HG03571 (cell line): ENCODE results near the gene SCAF4.
"Not testable (repeated sequence)": the region's sequence is repeated elsewhere in the genome, so short reads cannot be mapped to it uniquely, and the experiment has no call there.

ENCODE experiments used
- ATAC-seq: cut with Tn5 transposase; IDR thresholded peaks from one replicate; pipeline ENCODE4 v1.9.1; 2021; ENCODE audit not compliant: unreplicated experiment

SCAF4 gene

DNA sequence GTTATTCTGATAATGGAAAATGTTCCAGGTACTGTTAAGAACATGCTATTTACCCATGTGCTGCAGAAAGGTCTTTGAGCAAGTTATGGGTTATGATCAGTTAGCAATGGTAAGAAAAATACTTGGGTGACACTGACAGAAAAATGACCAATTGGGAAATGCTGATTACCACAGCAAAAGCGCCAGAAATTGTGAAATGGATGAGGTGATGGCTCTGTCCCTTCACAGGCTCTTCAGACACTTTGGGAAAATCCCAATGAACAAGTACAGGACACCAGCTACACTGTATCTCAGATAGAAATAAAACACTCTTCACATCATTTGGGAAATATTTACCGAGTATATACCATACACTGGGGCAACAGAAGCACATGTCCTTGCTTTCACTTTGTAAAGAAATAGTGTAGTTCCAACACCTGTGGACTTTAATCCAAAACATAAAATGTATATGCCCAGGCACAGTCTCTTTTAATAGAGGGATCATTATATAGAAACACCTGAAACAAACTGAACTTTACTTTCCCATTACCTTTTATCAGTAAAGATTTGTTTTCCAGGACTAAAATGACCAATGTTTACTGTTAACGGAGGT lies 58.5 kb downstream of the SCAF4 start:
- no peak for ATAC-seq

DNA sequence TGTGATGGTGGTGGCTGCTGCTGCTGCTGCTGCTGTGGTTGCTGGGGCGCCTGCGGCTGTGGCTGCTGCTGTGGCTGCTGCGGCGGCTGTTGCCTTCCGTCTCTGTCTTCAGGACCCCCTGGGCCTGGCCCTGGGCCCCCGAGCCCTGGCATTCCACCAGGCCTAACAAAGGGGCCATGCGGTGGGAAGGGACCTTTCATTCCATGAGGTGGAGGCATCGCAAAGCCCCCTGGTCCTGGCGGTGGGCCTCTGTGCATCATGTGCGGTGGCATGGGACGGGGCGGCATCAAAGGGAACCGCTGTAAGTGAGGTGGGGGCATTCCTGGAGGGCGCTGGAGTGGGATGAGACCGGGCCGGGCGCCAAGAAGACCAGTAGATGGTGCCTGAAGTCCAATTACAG lies 60.0 kb downstream of the SCAF4 start:
- no peak for ATAC-seq

DNA sequence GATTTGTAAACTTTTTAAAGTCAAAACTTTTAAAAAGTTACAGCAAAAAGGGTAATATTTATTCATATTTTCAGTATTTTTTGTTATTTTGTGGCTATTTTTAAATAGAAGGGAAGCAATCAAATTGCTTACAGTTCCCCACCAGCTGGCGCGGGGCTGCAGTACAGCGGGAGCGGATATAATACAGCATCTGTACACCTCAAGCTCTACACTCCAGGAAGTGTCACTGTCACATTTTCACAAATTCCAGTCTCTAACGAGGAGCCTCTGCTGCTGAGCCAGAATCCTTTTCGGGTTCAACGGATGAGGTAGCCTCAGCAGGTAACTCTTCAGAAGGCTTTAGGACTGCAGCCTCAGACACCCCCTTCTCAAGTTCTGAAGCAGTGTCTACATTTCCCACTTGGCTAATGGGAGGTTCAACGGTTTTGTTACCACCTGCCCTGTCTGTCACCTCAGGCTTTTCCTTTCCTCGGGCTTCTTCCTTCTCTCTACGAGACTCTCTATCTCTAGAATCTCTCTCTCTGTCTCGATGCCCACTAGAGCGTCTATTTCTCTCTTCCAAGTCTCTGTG lies 60.7 kb downstream of the SCAF4 start:
- no peak for ATAC-seq

DNA sequence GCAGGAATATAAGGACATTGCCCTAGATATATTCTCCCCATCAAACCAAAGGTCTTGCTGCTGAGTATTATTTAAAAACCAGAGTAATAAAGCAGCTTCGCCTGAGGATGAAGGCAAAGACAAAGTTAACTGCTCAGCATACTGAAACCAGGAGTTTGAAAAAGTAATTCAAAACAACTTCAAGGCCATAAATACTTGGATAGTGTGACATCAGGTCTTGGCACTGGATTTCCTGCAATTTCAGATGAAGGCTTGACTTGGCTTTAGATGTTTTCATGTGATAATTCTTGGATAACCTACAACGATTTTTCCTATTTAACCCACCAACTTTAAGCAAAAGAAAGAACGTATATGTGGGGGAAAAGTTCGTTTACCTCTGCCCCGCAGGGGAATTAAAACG lies 61.8 kb downstream of the SCAF4 start:
- ATAC-seq: no peak

DNA sequence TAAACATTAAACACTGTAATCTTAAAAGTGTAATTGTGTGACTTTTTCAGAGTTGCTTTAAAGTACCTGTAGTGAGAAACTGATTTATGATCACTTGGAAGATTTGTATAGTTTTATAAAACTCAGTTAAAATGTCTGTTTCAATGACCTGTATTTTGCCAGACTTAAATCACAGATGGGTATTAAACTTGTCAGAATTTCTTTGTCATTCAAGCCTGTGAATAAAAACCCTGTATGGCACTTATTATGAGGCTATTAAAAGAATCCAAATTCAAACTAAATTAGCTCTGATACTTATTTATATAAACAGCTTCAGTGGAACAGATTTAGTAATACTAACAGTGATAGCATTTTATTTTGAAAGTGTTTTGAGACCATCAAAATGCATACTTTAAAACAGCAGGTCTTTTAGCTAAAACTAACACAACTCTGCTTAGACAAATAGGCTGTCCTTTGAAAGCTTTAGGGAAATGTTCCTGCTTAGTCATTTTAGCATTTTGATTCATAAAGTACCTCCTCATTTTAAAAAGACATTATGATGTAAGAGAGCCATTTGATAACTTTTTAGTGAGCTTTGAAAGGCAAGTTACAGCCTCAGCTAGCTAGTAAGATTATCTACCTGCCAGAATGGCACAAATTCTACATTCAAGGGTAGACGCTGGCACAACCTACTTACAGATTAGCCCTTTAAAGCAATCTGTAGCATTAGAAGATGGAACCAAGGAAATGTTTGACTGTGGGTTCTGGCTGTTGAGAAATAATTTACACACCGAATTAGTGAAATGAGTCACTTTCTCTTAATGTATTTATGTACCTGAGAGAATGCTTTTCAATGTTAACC lies 63.0 kb downstream of the SCAF4 start:
- ATAC-seq: no peak

DNA sequence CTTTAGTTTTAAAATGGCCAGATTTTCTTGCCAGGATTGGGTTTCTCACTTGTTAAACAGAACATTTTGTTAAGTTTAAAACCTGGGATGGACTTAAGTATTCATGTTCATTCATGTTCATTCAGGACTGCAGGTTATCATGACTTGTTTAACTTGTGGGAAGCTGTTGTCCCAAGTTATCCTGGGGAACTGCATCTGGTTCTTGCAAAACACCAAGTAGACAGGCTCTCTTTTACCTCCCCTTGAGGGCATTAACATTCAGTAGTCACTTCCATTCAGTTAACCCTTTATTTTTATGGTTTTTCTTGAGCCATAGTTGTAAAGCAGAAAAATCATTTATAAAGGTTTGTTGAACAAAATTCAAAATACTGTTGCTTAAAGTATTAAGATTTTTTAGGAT lies 64.3 kb downstream of the SCAF4 start:
- ATAC-seq: no peak

DNA sequence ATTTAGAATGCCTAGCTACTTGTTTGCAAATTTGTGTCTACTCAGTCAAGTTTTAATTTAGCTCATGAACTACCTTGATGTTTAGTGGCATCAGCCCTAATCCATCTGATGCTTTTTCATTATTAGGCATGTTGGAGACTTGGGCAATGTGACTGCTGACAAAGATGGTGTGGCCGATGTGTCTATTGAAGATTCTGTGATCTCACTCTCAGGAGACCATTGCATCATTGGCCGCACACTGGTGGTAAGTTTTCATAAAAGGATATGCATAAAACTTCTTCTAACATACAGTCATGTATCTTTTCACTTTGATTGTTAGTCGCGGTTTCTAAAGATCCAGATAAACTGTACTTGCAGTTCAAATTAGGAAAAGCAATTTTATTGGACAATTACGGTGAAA lies 64.8 kb downstream of the SCAF4 start:
- no peak for ATAC-seq

DNA sequence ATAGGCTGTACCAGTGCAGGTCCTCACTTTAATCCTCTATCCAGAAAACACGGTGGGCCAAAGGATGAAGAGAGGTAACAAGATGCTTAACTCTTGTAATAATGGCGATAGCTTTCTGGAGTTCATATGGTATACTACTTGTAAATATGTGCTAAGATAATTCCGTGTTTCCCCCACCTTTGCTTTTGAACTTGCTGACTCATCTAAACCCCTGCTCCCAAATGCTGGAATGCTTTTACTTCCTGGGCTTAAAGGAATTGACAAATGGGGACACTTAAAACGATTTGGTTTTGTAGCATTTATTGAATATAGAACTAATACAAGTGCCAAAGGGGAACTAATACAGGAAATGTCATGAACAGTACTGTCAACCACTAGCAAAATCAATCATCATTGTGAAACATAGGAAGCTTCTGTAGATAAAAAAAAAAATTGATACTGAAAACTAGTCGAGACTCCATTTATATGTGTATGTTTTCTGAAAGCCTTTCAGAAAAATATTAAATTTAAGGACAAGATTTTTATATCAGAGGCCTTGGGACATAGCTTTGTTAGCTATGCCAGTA lies 65.4 kb downstream of the SCAF4 start:
- no peak for ATAC-seq

DNA sequence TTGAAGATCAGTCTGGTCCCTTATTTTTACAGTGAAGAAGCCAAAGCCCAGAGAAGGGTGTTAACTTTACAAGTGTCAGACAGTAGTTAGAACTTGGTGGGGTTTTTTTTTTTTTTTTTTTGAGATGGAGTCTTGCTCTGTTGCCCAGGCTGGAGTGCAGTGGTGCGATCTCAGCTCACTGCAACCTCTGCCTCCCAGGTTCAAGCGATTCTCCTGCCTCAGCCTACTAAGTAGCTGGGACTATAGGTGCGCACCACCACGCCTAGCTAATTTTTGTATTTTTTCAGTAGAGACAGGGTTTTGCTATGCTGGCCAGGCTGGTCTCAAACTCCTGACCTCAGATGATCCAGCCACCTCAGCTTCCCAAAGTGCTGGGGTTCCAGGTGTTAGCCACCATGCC lies 66.0 kb downstream of the SCAF4 start:
- ATAC-seq: not testable (repeated sequence)

DNA sequence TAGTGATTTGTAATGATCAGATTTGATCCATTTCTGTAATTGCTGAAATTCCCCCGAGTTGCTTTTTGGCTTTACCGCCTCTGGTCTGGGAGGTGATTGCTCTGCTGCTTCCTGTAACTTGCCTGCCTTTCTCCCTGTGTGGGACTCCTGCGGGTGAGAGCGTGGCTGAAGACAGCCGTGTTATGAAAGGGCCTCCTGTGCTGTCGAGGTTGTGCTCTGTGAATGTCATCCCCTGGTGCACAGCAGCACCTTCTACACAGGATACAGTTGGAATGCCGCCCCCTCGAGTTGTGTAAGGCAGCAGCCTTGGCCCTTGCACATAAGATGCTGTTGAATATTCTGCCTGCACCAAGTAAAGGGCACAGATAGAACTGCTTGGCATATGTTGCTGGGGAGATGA lies 66.5 kb downstream of the SCAF4 start:
- ATAC-seq: no peak

DNA sequence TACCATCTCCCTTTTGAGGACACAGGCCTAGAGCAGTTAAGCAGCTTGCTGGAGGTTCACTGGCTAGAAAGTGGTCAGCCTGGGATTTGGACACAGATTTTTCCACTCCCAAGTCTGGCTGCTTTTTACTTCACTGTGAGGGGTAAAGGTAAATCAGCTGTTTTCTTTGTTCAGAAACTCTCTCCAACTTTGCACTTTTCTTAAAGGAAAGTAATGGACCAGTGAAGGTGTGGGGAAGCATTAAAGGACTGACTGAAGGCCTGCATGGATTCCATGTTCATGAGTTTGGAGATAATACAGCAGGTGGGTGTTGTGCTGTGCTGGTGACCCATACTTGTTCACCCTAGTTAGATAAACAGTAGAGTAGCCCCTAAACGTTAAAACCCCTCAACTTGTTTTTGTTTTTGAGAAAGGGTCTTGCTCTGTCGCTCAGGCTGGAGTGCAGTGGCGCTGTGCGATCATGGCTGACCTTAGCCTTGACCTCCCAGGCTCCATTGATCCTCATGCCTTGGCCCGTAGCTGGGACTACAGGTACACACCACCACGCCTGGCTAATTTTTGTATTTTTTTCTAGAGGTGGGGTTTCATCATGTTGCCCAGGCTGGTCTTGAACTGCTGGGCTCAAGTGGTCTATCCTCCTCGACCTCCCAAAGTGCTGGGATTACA lies 68.2 kb downstream of the SCAF4 start:
- ATAC-seq: no peak

DNA sequence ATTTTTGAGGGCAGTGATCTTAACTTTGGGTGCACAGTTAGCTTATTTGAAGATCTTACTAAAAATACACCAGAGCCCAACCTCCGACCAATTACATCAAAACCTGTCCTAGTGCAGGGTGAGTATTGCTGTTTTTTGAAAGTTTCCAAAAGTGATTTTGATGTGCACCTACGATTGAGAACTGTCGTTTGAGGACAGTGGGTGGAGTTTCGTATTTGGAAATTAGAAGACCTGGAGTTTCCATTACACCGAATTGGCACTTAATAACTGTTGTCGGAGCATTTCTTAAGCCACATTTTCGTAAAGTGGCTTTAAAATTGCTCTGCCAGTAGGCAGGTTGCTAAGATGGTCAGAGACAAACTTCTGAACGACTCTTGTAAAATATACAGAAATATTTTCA lies 71.3 kb downstream of the SCAF4 start:
- no peak for ATAC-seq

DNA sequence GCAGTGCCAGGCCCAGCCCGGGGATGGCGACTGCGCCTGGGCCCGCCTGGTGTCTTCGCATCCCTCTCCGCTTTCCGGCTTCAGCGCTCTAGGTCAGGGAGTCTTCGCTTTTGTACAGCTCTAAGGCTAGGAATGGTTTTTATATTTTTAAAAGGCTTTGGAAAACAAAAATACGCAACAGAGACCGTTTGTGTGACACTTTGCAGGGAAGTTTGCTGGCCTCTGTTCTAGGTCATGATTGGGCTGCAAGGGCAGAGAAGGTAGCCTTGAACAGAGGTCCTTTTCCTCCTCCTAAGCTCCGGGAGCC lies 71.7 kb downstream of the SCAF4 start:
- peak; percentile 28 for ATAC-seq

DNA sequence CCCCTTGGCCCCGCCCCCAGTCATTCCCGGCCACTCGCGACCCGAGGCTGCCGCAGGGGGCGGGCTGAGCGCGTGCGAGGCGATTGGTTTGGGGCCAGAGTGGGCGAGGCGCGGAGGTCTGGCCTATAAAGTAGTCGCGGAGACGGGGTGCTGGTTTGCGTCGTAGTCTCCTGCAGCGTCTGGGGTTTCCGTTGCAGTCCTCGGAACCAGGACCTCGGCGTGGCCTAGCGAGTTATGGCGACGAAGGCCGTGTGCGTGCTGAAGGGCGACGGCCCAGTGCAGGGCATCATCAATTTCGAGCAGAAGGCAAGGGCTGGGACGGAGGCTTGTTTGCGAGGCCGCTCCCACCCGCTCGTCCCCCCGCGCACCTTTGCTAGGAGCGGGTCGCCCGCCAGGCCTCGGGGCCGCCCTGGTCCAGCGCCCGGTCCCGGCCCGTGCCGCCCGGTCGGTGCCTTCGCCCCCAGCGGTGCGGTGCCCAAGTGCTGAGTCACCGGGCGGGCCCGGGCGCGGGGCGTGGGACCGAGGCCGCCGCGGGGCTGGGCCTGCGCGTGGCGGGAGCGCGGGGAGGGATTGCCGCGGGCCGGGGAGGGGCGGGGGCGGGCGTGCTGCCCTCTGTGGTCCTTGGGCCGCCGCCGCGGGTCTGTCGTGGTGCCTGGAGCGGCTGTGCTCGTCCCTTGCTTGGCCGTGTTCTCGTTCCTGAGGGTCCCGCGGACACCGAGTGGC lies 72.2 kb downstream of the SCAF4 start, which contains the start of gene SOD1:
Gene SOD1, plus strand, starts transcription at position 158 of the 723 bp plus-strand sequence. Its CDS starts 77 bp downstream, at position 235.
- peak; percentile 94 for ATAC-seq

DNA sequence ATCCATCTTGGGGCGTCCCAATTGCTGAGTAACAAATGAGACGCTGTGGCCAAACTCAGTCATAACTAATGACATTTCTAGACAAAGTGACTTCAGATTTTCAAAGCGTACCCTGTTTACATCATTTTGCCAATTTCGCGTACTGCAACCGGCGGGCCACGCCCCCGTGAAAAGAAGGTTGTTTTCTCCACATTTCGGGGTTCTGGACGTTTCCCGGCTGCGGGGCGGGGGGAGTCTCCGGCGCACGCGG lies 72.7 kb downstream of the SCAF4 start:
- ATAC-seq: peak; percentile 3

DNA sequence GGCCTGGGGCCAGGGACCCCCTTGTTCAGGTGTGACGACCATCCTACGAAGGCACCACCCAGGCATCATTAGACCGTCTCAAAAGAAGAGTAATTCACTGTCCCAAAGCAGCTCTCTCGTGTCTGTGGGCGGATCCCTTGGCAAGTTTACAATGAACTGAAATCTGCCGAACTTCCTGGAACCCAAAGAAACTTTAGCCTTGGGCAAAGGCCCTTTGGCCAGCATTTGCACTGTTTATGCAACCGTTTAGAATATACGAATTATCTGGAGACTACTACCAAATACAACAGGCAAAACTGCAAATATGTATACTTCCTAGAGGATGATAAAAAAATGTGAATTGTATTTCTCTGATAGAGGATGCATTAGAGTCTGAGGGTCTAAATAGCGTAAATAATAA lies 73.9 kb downstream of the SCAF4 start:
- ATAC-seq: no peak

DNA sequence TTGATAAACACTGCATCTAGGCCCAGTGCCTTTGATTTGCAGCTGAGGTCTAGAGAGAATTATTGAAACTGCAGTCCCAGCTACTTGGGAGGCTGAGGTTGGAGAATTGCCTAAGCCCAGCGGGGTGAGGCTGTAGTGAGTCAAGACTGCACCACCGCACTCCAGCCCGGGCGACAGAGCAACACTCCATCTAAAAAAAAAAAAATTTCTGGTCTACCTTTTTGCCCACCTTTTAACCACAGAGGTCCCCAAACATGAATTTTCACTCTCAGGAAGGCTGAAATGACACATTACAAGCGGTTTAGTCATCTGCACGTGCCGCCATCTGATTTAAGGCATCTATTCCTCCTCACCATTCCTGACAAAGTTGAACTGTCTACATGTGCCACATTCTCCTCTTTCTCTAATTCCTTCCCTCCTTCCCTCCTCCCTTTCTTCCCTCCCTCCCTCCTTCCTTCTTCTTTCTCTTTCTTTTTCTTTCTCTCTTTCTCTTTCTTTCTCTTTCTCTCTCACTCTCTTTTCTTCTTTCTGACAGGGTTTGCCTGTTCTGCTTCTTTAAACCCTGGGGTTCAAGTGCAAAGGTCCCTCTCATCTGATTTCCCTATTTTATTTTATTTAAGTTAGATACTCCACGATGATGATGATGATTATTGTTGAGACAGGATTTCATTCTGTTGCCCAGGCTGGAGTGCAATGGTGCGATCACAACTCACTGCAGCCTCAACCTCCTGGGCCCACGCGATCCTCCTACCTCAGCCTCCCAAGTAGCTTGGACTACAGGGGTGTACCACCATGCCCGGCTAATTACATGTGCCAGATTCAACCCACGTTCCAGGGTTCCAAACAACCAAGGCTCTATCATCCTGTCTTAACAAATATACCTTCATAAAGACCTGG lies 75.5 kb downstream of the SCAF4 start:
- no peak for ATAC-seq

DNA sequence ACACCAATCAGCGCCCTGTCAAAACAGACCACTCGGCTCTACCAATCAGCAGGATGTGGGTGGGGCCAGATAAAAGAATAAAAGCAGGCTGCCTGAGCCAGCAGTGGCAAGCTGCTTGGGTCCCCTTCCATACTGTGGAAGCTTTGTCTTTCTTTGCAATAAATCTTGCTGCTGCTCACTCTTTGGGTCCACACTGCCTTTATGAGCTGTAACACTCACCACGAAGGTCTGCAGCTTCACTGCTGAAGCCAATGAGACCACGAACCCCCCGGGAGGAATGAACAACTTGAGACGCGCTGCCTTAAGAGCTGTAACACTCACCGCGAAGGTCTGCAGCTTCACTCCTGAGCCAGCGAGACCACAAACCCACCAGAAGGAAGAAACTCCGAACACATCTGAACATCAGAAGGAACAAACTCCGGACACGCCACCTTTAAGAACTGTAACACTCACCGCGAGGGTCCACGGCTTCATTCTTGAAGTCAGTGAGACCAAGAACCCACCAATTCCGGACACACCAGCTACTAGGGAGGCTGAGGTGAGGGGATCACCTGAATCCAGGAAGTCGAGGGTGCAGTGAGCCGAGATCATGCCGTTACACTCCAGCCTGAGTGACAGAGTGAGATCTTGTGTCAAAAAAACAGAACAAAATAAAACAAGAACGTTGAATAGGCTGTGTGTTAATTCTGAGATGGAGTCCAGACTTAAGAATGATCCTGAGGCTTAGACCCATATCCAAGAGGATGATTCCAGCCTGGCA lies 76.9 kb downstream of the SCAF4 start:
- ATAC-seq: not testable (repeated sequence)

DNA sequence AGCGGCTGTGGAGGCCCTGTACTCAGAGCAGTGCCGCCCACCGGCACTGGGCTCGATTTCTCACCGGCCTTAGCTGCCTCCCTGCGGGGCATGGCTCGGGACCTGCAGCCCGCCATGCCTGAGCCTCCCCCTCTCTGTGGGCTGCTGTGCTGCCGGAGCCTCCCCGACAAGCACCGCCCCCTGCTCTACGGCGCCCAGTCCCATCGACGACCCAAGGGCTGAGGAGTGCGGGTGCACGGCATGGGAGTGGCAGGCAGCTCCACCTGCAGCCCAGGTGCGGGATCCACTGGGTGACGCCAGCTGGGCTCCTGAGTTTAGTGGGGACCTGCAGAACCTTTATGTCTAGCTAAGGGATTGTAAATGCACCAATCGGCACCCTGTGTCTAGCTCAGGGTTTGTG lies 77.6 kb downstream of the SCAF4 start:
- no peak for ATAC-seq
